Heart left ventricle (tissue), 16 donors: ENCODE data around the gene DNAI1. TPM values are rescaled to one million over a fixed set of nuclear protein-coding genes. Genes with fewer than 3 reads are reported as not detected.

Experiments
- ATAC-seq, 4 donors: fragments of 200-7000 bp; cut with Tn5 transposase; one replicate each; pipeline ENCODE4 v1.9.1; 2020 to 2022; ENCODE audit warnings: moderate library complexity in 4 of 4, mild to moderate bottlenecking in 3 of 4, moderate number of reproducible peaks in 1 of 4
- DNase-seq, 5 donors: peaks; one replicate each; pipeline ENCODE4 v3.0.0-alpha.2; 2020
- H3K27ac ChIP-seq, 12 donors: fragments of 200-600 bp; sonication (generic) in 4 of 12; one replicate each; pipeline versions ENCODE4 v1.5.0 to v1.8.0; 2016 to 2022; ENCODE audit warnings: mild to moderate bottlenecking in 2 of 12
- H3K27me3 ChIP-seq, 9 donors: fragments of 200-600 bp; sonication (generic) in 2 of 9; one replicate each; pipeline versions ENCODE4 v1.5.1 to v1.8.0; 2016 to 2022; ENCODE audit warnings: mild to moderate bottlenecking in 3 of 9
- H3K36me3 ChIP-seq, 9 donors: fragments of 200-600 bp; sonication (generic) in 2 of 9; one replicate each; pipeline versions ENCODE4 v1.5.0 to v1.8.0; 2018 to 2022; ENCODE audit warnings: mild to moderate bottlenecking in 2 of 9
- H3K4me1 ChIP-seq, 12 donors: fragments of 200-600 bp; sonication (generic) in 4 of 12; one replicate each; pipeline versions ENCODE4 v1.5.0 to v1.8.0; 2016 to 2022; ENCODE audit warnings: mild to moderate bottlenecking in 3 of 12
- H3K4me3 ChIP-seq, 12 donors: fragments of 200-600 bp; sonication (generic) in 4 of 12; one replicate each; pipeline versions ENCODE4 v1.5.0 to v1.8.0; 2017 to 2022; ENCODE audit warnings: mild to moderate bottlenecking in 9 of 12, moderate library complexity in 4 of 12
- H3K9me3 ChIP-seq, 12 donors: fragments of 200-600 bp; sonication (generic) in 4 of 12; one replicate each; pipeline versions ENCODE4 v1.5.0 to v1.8.0; 2016 to 2022; ENCODE audit warnings: mild to moderate bottlenecking in 1 of 12
- POLR2A ChIP-seq, 2 donors: fragments of 450-650 bp; IDR thresholded peaks; one replicate each; pipeline ENCODE4 v1.6.1; 2017; ENCODE audit warnings: antibody characterized with exemption in 2 of 2, mild to moderate bottlenecking in 2 of 2, moderate library complexity in 2 of 2
- WGBS, 4 donors: extraction: QIAGEN DNeasy Blood & Tissue Kit in 2 of 4; methylation state at CpG; one replicate each; pipeline versions ENCODE4 v1.1.5 to v1.1.7; 2013 to 2018; 5-methylcytosine and 5-hydroxymethylcytosine counted together
- intact Hi-C, 10 donors: fragments of 100-400 bp; cut with DNase I; formaldehyde crosslinking; loops; one replicate each; pipeline versions ENCODE4 v1.11.1 to v1.14.2; 2022
- polyA plus RNA-seq, 2 donors: library from polyadenylated mRNA; stranded (reverse); fragments of 200-250 nt; gene quantifications; one replicate each; pipeline ENCODE4 v1.2.3, GENCODE V29; 2013
- total RNA-seq, 9 donors: library from RNA; depleted of rRNA in 2 of 9; stranded (reverse); fragments of >200 nt in 2 of 9; fragmentation: NEBNext Ultra II Directional in 3 of 9; extraction: Animal tissue kit (Norgen Biotek cat#: 25700) in 3 of 9; gene quantifications; one replicate each; pipeline versions ENCODE4 v1.1.0 to v1.2.4, GENCODE V29; 2016 to 2023
- TF ChIP-seq, protein P1 (sequence below), 12 donors: fragments of 200-600 bp; sonication (generic) in 4 of 12; IDR thresholded peaks; one replicate each; pipeline versions ENCODE4 v1.5.0 to v1.8.0; 2018 to 2022; ENCODE audit warnings: antibody characterized with exemption in 12 of 12, mild to moderate bottlenecking in 5 of 12
- donor health status: ischemic (EF 13 %, LVEDD 7.1; RV severe dilation, severe dysfunction).
- donor health status: healthy with polysubstance abuse.
- donor health status: DM: no; HTN: yes; CAD: no.
- donor health status: DM: no; HTN: no; CAD: no.
- donor health status: ischemic (EF 25% LVEDD 6.9; RV normal size, moderate dysfunction).
- donor health status: ischemic (EF 25% LVEDD 5.7; RV mildly dilated, moderate dysfunction).
- donor health status: healthy.
- donor health status: DM: yes; HTN: yes; CAD: no.
- donor health status: ischemic (EF 35%, LVEDD 5.7; RV mildly dilated, moderate dysfunction).
- donor health status: nonischemic (EF 11% LVEDD 7.7; RV severe dilation, severe dysfunction).
- donor health status: DM: yes; HTN: yes; CAD: no.
- donor health status: PGD.
- donor health status: ischemic (EF 29% LVEDD 5.4; RV normal size, mild dysfunction).
- donor health status: nonischemic (EF 23%, LVEDD 6.1; RV moderate dilation, normal function).

Gene DNAI1
- total and polyA plus RNA-seq, 11 donors = 0.36 to 0.86 (median 0.43) TPM; not detected in 8

DNA sequence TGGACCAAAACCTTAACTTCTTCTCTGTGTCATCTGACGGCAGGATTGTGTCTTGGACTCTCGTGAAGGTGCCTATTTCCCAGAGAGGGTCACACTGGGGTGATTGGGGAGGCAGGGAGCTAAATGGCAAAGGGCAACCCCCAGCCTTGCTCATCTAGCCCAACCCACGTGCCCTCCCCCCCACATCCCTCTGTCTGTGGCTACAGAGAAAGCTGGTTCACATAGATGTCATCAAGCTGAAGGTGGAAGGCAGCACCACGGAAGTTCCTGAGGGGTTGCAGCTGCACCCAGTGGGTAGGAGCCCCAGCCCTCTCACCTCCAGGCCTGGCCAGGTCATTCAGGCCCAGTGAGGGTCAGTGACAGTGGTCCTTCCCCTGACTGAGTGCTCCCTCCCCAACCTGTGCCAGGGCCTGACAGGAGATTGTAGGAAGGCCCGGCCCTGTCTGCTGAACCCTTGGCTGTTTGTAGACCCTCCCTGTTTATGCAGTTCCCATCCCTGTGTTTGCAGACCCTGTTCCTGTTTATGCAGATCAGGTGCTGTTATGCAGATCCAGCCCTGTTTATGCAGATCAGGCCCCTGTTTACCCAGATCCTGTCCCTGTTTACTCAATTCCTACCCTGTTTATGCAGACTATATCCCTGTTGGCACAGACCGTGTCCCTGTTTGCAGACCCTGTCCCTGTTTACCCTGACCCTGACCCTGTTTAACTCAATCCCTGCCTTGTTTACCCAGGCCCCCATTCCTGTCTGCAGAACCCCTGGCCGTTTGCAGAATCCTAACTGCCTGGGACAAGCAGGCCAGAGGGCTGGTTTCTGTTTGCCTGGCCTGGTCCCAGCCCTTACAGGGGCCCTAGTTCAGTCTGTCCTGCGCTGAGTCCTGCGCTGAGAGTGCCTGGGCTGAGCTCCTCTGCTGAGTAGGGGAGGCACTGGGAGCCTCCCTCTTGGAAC, 53.8 kb downstream of the DNAI1 start:
- ATAC-seq = no peak
- TF ChIP-seq POLR2A (IDR thresholded peaks at IDR 0.05) = no peak
- TF ChIP-seq, protein P1, sequence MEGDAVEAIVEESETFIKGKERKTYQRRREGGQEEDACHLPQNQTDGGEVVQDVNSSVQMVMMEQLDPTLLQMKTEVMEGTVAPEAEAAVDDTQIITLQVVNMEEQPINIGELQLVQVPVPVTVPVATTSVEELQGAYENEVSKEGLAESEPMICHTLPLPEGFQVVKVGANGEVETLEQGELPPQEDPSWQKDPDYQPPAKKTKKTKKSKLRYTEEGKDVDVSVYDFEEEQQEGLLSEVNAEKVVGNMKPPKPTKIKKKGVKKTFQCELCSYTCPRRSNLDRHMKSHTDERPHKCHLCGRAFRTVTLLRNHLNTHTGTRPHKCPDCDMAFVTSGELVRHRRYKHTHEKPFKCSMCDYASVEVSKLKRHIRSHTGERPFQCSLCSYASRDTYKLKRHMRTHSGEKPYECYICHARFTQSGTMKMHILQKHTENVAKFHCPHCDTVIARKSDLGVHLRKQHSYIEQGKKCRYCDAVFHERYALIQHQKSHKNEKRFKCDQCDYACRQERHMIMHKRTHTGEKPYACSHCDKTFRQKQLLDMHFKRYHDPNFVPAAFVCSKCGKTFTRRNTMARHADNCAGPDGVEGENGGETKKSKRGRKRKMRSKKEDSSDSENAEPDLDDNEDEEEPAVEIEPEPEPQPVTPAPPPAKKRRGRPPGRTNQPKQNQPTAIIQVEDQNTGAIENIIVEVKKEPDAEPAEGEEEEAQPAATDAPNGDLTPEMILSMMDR (IDR thresholded peaks at IDR 0.05) = no peak
- H3K4me1 ChIP-seq = peaks cover 0 to 9% (median 0%) of the 10 kb centered on the region in 12 donors
- H3K36me3 ChIP-seq = no peaks in the 10 kb centered on the region
- H3K27ac ChIP-seq = no peak overlapping the region
- intact Hi-C loops = no loop called here
- 74 to 85% (median 80%) methylated on average over 9 of the region's 9 CpGs for WGBS, 4 donors
- no peaks in the 10 kb centered on the region for H3K27me3 ChIP-seq
- no peaks in the 10 kb centered on the region for H3K9me3 ChIP-seq
- H3K4me3 ChIP-seq = no peak overlapping the region
- no peak for DNase-seq

DNA sequence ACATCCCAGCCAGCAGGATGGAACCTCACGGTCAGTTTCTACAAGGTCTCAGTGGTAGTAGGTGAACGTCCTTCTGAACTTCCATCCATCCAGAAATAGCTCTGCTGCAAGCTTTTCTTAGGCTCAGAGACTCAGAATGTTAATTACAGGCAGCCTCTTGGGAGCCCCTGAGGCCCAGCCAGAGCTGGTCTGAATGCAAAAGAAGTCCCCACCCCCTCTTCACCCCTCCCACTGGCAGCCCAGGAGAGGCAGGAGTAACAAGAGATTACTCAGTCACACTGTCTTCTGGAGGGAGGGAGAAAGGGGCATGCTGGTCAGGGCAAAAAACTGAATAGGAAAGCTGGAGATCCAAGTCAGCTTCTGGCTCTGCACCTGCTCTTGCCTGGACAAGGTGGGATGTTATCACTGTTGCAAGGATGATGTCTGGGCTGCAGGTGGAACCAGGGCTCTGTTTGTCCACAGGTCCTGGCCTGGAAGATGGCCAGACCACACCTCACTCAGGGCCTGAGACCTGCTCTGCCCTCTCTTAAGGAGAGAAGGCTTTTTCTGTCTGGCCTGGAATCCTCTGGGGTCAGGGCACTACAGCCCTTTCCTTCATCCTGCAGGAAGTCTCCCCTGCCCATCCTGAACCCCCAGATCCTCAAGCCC, 55.1 kb downstream of the DNAI1 start:
- DNase-seq (no peak), ATAC-seq (peak in 1 of 4 donors; percentile 36)
- intact Hi-C loops = no loop called here
- 58 to 72% (median 69%) methylated on average over 2 of the region's 2 CpGs for WGBS, 4 donors
- no peaks in the 10 kb centered on the region for H3K9me3 ChIP-seq
- TF ChIP-seq, protein P1 (IDR thresholded peaks at IDR 0.05) = no peak
- TF ChIP-seq POLR2A (IDR thresholded peaks at IDR 0.05) = no peak
- H3K36me3 ChIP-seq = no peaks in the 10 kb centered on the region
- no peak overlapping the region for H3K4me3 ChIP-seq
- no peak overlapping the region for H3K27ac ChIP-seq
- H3K4me1 ChIP-seq = peaks cover 0 to 9% (median 0%) of the 10 kb centered on the region in 12 donors
- H3K27me3 ChIP-seq = no peaks in the 10 kb centered on the region

DNA sequence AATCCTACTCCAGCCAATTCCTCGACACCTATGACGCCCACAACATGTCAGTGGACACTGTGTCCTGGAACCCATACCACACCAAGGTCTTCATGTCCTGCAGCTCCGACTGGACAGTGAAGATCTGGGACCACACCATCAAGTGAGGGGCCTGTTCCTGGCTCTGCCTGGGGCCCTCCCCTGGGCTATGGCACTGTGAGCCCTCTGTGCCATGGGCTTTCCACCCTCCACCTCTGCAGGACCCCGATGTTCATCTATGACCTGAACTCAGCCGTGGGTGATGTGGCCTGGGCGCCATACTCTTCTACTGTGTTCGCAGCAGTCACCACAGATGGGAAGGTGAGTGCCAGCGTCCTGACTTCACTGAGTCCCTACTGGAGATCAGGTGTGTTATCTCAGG, 55.8 kb downstream of the DNAI1 start:
- Histone ChIP-seq H3K36me3 (no peaks in the 10 kb centered on the region), H3K27me3 (no peaks in the 10 kb centered on the region), H3K4me3 (no peak overlapping the region), H3K27ac (no peak overlapping the region), H3K4me1 (peaks cover 0 to 9% (median 0%) of the 10 kb centered on the region in 12 donors), H3K9me3 (no peaks in the 10 kb centered on the region)
- ATAC-seq (no peak), DNase-seq (no peak)
- intact Hi-C loops = no loop called here
- TF ChIP-seq, protein P1 (IDR thresholded peaks at IDR 0.05) = no peak
- no peak for TF ChIP-seq POLR2A (IDR thresholded peaks at IDR 0.05)
- 91 to 94% (median 93%) methylated on average over 8 of the region's 8 CpGs for WGBS, 4 donors

DNA sequence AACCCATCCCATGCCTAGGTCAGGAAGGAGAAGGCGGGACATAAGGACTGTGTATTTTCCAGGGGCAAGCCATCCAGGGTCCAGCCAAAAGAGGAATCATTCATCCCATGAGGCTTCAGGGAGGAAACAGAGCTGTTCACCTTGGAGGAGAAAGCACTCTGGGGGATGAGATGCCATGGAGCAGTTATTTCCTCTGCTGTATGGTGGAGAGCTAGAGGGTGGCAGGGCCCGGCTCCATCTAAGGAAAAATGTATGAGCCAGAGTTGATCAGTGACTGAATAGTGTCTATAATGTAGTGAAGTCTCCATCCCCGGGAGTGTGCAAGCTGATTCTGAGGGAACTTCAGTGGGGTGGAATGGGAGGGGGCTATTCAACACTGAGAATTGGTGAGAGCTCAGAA, 56.2 kb downstream of the DNAI1 start:
- intact Hi-C loops = no loop called here
- no peak for ATAC-seq
- Histone ChIP-seq H3K27me3 (no peaks in the 10 kb centered on the region), H3K36me3 (no peaks in the 10 kb centered on the region), H3K9me3 (no peaks in the 10 kb centered on the region), H3K27ac (no peak overlapping the region), H3K4me1 (peaks cover 0 to 9% (median 0%) of the 10 kb centered on the region in 12 donors), H3K4me3 (no peak overlapping the region)
- WGBS, 4 donors = 86 to 91% (median 87%) methylated on average over 3 of the region's 3 CpGs
- TF ChIP-seq, protein P1 (IDR thresholded peaks at IDR 0.05) = no peak
- TF ChIP-seq POLR2A (IDR thresholded peaks at IDR 0.05) = no peak
- no peak for DNase-seq
